ENCODE measurements around the gene GAS2L1.

DNA sequence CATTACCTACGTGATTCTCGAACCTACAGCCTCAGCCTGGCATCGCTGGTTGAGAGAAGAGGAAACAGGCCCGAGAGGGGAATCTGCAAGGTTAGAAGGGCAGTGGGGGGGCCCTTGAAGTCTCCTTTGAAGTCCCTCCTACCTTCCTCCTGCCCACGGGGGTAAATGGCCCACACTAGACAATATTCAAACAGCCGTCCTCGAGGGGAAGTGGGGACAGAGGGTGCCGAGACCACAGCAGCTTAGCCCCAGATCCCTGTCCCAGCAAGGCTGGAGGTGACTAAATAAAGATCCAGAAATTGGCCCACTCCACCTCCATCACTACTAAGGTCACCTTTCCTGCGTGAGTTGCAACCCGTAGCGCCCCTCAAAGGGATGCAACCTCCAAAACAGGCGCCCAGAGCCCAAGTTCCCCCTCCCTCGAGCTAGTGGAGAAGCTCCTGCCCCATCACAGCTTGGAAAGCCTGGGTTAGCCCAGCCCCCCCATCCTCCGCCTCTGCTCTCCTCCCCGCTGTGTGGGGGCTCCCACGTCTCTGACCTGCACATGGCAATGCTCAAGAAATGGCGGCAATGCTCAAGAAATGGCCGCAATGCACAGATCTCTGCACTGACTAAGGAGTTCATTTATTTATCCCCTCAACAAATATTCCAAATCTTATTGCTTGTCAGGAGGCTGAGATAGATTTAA lies 9.8 kb downstream of the GAS2L1 start:
- TF ChIP-seq, protein P1, sequence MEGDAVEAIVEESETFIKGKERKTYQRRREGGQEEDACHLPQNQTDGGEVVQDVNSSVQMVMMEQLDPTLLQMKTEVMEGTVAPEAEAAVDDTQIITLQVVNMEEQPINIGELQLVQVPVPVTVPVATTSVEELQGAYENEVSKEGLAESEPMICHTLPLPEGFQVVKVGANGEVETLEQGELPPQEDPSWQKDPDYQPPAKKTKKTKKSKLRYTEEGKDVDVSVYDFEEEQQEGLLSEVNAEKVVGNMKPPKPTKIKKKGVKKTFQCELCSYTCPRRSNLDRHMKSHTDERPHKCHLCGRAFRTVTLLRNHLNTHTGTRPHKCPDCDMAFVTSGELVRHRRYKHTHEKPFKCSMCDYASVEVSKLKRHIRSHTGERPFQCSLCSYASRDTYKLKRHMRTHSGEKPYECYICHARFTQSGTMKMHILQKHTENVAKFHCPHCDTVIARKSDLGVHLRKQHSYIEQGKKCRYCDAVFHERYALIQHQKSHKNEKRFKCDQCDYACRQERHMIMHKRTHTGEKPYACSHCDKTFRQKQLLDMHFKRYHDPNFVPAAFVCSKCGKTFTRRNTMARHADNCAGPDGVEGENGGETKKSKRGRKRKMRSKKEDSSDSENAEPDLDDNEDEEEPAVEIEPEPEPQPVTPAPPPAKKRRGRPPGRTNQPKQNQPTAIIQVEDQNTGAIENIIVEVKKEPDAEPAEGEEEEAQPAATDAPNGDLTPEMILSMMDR (IDR thresholded peaks at IDR 0.05 in 8 of 11, conservative IDR thresholded peaks at IDR 0.05 in 3 of 11) = no peak
- TF ChIP-seq POLR2A (IDR thresholded peaks at IDR 0.05) = no peak
